Posterior cingulate gyrus (tissue), 11 donors: Measurements from ENCODE around the gene DIS3L2.
A peak's percentile ranks its signal among the peaks of the same experiment; 100 is the strongest.
"Not testable (repeated sequence)": the region's sequence is repeated elsewhere in the genome, so short reads cannot be mapped to it uniquely, and the experiment has no call there.

Source experiments
- DNase-seq, 10 donors: peaks; one replicate each; pipeline versions ENCODE4 v3.0.0 to v3.0.0-alpha.2; 2020 to 2021; ENCODE audit warnings: mixed read lengths in 3 of 10
- intact Hi-C: fragments of 100-400 bp; cut with DNase I; formaldehyde crosslinking; loops from one replicate; pipeline ENCODE4 v1.15.1; 2023

Gene DIS3L2

GRCh38 chr2:232368311-232368731 lies 406.8 kb downstream of the DIS3L2 start:
- DNase-seq = peak in 3 of 10 donors; percentile 30 to 77 (median 62)
- intact Hi-C loops = no loop called here

DNA sequence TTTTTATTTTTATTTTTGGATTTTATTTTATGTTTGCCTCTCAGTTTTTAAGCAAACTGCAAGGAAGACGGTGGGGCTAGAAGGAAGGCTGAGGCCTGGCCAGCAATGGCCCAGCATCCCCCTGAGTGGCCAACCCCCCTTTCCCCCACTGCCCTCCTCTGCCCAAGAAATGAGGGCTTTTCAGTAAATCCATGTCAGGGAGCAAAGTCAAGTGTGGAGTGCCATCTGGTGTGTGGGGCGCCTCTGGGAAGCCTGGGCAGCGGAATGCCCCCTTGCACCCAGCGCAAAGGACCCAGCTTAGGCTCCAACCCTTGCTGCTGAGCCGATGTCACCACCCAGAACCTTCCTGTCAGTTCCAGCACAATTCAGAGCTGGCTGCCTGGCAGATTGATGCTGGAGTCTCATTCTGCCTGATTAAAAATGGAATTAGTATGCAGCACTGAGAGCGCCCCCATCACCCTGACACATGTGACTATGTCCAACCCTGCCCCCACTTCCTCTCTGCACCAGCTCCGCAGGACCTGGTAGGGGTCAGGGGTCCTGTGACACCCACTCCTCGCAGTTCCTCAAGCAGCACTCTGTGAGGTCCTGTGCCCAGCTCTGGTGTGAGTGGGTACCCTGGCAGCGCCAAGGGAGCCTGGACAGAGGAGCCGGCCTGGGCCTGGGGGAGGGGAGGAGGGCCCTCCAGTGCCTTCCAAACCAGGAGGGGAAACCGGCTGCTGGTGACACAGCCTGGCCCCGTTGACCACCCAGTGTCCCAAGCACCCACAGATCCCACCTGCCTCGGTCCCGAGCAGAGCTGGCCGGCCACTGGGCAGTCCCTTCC lies 407.8 kb downstream of the DIS3L2 start:
- peak in 3 of 10 donors; percentile 48 to 61 (median 59) for DNase-seq
- intact Hi-C loops = no loop called here

DNA sequence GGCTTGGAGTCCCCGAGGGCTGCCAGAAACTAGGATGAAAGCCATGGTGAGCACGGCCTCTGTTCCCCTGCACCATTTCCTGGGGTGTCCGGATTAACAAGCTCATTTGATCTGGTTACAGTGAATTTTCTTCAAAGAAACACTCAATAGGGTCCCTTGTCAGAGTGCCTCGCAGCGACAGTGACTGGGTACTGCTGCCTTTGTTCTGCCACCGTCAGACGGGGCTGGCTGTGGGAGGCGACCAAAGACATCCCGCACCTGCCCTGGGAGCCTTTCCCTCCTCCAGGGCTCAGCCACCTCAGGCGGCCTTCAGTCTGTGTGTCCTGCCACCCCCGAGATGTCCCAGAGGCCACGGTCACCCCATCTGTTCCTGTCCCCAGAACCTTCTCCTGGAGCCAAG lies 408.5 kb downstream of the DIS3L2 start:
- intact Hi-C loops = not testable (repeated sequence)
- peak in 2 of 10 donors; percentile 65 to 80 for DNase-seq

DNA sequence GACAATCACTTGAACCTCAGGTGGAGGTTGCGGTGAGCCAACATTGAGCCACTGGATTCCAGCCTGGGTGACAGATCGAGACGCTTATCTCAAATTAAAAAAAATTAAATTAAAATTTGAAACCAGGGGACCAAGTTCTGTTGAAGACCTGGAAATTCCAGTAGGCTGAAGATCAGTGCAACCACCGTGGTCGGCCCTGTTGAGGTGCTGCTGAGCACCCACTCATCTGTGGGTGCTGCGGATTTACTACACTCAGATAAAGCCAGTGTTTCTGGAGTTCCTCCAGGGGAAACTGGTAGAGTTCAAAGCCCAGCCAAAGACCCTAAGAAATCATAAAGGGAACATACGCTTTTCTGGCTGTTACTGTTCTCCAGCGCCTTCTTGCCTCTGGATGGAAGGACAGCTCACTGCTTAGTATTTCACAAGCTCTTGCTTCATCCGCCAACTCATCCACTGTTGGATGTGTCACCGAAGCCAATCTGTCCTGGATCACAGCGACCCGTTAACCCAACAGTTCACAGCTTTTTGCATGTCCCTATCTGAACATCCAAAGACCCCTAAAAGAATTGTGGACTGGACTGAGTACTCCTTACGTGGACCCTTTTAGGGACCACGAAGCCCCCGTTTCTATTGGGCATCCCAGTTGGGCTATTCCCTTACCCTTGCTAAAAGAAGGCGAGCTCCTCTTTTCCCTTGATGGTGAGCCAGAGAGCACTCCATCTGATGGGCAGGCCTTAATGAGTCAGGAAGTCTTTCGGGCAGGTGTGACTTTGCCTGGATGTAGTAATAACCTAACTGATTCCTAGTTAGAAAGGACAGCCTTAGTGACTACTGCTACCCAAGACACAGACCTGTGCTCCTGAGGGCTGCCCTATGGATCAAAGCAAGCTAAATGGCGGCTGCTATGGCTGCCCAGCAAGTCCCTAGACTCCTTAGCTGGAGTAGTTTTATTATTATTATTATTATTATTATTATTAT lies 411.0 kb downstream of the DIS3L2 start:
- peak in 3 of 10 donors; percentile 16 to 23 (median 21) for DNase-seq

DNA sequence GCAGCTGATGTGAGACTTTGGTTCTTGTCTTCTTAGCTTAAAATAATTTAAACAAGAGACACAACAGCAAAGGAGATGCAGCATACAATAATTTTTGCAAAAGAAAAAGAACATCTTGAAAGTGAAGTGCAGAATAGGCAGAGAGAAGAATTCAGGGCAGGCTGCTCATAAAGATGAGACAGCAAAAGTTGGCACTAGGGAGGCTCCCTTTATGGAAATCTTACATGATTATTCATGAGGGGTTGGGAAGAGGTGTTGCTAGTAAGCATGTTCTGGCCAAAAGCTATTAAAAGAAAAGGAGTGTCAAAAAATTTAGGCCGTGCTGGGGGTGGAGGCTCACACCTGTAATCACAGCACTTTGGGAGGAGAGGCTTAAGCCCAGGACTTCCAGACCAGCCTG lies 412.8 kb downstream of the DIS3L2 start:
- intact Hi-C loops = no loop called here
- peak in 2 of 10 donors; percentile 39 to 60 for DNase-seq

More for the DNA sequence above, 411.0 kb downstream of the DIS3L2 start:
- intact Hi-C loops = no loop called here

GRCh38 chr2:232375164-232375563 lies 413.7 kb downstream of the DIS3L2 start:
- DNase-seq = no peak
- intact Hi-C loops = no loop called here

- intact Hi-C loops = no loop called here
- peak in 2 of 10 donors; percentile 30 to 32 for DNase-seq
Measured at GRCh38 chr2:232376260-232376659, 414.7 kb downstream of the DIS3L2 start.

DNA sequence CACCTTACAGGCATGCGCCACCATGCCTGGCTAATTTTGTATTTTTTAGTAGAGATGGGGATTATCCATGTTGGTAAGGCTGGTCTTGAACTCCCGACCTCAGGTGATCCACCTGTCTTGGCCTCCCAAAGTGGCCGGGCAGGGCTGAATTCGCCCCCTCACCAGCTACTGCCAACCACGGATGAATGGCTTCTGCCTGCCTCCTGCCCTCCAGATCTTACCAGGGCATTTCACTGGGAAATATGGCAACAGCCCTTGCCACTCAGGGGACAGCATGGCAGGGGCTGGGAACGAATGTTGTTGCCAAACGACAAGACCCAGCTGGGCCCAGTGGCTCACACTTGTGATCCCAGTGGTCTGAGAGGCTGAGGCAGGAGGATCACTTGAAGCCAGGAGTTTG lies 415.2 kb downstream of the DIS3L2 start:
- intact Hi-C loops = no loop called here

GRCh38 chr2:232377319-232377718 lies 415.8 kb downstream of the DIS3L2 start:
- intact Hi-C loops = no loop called here
- DNase-seq = peak in 1 of 10 donors; percentile 50

More for the DNA sequence above, 415.2 kb downstream of the DIS3L2 start:
- peak in 2 of 10 donors; percentile 41 to 66 for DNase-seq

GRCh38 chr2:232377841-232378734 lies 416.6 kb downstream of the DIS3L2 start:
- intact Hi-C loops = no loop called here
- peak in 2 of 10 donors; percentile 27 to 68 for DNase-seq

DNA sequence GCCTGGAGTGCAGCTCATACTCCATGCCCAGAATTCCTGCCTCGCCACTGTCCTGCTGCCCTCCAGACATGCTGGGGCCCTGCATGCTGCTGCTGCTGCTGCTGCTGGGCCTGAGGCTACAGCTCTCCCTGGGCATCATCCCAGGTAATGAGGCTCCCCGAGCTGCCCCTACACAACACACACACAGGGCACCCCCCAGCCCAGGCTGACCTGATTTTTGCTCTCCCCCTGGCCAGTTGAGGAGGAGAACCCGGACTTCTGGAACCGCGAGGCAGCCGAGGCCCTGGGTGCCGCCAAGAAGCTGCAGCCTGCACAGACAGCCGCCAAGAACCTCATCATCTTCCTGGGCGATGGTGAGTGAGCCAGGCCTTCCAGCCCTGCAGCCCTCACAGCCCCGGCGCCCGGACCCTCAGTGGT lies 417.2 kb downstream of the DIS3L2 start, which contains the start of gene ALPP:
ALPP (plus strand) TSS at position 17 of the 417 bp plus-strand sequence; CDS start at position 69, 52 bp downstream.
- intact Hi-C loops = not testable (repeated sequence)
- DNase-seq = peak in 1 of 10 donors; percentile 58

- intact Hi-C loops = not testable (repeated sequence)
Measured at GRCh38 chr2:232379610-232380590, 418.4 kb downstream of the DIS3L2 start.

GRCh38 chr2:232381204-232382031 lies 419.9 kb downstream of the DIS3L2 start:
- DNase-seq = peak in 3 of 10 donors; percentile 45 to 76 (median 67)
- intact Hi-C loops = not testable (repeated sequence)

More at GRCh38 chr2:232379610-232380590, 418.4 kb downstream of the DIS3L2 start:
- peak in 3 of 10 donors; percentile 49 to 69 (median 49) for DNase-seq

DNA sequence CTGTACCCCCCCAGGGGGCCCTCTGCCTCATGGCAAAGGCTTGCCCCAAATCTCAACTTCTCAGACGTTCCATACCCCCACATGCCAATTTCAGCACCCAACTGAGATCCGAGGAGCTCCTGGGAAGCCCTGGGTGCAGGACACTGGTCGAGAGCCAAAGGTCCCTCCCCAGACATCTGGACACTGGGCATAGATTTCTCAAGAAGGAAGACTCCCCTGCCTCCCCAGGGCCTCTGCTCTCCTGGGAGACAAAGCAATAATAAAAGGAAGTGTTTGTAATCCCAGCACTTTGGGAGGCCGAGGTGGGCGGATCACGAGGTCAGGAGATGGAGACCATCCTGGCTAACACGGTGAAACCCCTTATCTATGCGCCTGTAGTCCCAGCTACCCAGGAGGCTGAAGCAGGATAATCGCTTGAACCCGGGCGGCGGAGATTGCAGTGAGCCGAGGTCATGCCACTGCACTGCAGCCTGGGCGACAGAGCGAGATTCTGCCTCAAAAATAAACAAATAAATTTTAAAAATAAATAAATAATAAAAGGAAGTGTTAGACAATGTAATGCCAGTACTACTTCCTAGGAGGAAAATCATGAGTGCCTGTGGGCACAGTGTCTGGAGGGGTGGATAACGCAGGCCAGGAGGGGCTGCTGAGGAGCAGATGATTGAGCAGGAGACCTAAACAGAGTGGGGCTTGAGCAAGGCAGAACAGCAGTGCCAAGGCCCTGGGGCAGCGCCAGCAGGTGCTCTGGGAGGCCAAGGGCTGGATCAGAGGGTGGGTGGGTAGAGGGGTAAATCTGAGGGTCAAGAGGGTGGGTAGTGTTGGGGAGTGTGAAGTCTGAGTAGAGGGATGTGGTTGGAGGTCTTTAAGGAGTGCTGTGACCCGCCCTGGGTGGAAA lies 421.1 kb downstream of the DIS3L2 start:
- DNase-seq = peak in 3 of 10 donors; percentile 35 to 61 (median 52)
- intact Hi-C loops = no loop called here

- intact Hi-C loops = no loop called here
- DNase-seq = no peak
Measured at GRCh38 chr2:232384466-232384865, 423.0 kb downstream of the DIS3L2 start.

- DNase-seq, intact Hi-C loops: not testable (repeated sequence)
Measured at GRCh38 chr2:232385058-232385457, 423.5 kb downstream of the DIS3L2 start.
